ENCODE measurements around the gene CYLC2. TPM values are rescaled to one million over a fixed set of nuclear protein-coding genes. Genes with fewer than 3 reads are reported as not detected.

The CYLC2 gene
- total RNA-seq (2021) (not detected in 2 replicates), Bru-seq, nascent RNA (not detected), BruChase-seq, experiment 1, labeled RNA remaining after a 2-hour chase (not detected), BruChase-seq, experiment 2, labeled RNA remaining after a 6-hour chase (not detected)
- long read RNA-seq, result 0 reads

GRCh38 chr9:102995033-102995432, at the start of gene CYLC2:
TSS of gene CYLC2 (plus strand) at chr9:102995333. CDS start at chr9:102995381, 48 bp downstream.
- H3K27me3 ChIP-seq (ENCODE audit: insufficient read depth, low read depth), result no peaks in the 10 kb centered on the region
- no TSS peak for BruUV-seq (replicated peaks)
- H3K79me2 ChIP-seq (ENCODE audit: low read depth), result no peaks in the 10 kb centered on the region
- no peaks in the 10 kb centered on the region for H3F3A ChIP-seq (ENCODE audit: insufficient read depth, low read depth)
- no peaks in the 10 kb centered on the region for H3K9me2 ChIP-seq (ENCODE audit: insufficient read depth)
- no peaks in the 10 kb centered on the region for H3K9me3 ChIP-seq (ENCODE audit: insufficient read depth, low read depth)
- no peak within 1 kb of the TSS for H2AFZ ChIP-seq
- no peak within 1 kb of the TSS for H3K4me2 ChIP-seq
- no peaks in the 10 kb centered on the region for H3K4me1 ChIP-seq (replicated peaks; ENCODE audit: insufficient read depth)
- ChIA-PET CTCF (no interaction called here), POLR2A (ENCODE audit: unreplicated experiment) (no interaction called here)
- intact Hi-C loops (cut with micrococcal nuclease; ENCODE audit: unreplicated experiment), result no loop called here
- no peaks in the 10 kb centered on the region for H3K36me3 ChIP-seq (ENCODE audit: low read depth)
- no peak within 1 kb of the TSS for H3K27ac ChIP-seq
- TF ChIP-seq CTCF (conservative IDR thresholded peaks at IDR 0.05) (no peak), EZH2 (IDR thresholded peaks at IDR 0.05; ENCODE audit: low read depth) (no peak)
- DNase-seq, result no peak
- no peak within 1 kb of the TSS for H3K4me3 ChIP-seq
- no peaks in the 10 kb centered on the region for H4K20me1 ChIP-seq (ENCODE audit: insufficient read depth)

GRCh38 chr9:102950346-102950745, 44.8 kb upstream of the CYLC2 start:
- intact Hi-C loops (cut with micrococcal nuclease; ENCODE audit: unreplicated experiment), result no loop called here
- no peak overlapping the region for H3K27ac ChIP-seq
- H3K79me2 ChIP-seq (ENCODE audit: low read depth), result no peaks in the 10 kb centered on the region
- no peaks in the 10 kb centered on the region for H3F3A ChIP-seq (ENCODE audit: insufficient read depth, low read depth)
- CTCF ChIA-PET, result no interaction called here
- POLR2A ChIA-PET (ENCODE audit: unreplicated experiment), result no interaction called here
- H3K27me3 ChIP-seq (ENCODE audit: insufficient read depth, low read depth), result no peaks in the 10 kb centered on the region
- no peaks in the 10 kb centered on the region for H4K20me1 ChIP-seq (ENCODE audit: insufficient read depth)
- TF ChIP-seq EZH2 (IDR thresholded peaks at IDR 0.05; ENCODE audit: low read depth), result no peak
- TF ChIP-seq CTCF (conservative IDR thresholded peaks at IDR 0.05), result no peak
- H3K4me3 ChIP-seq, result no peak overlapping the region
- no peaks in the 10 kb centered on the region for H3K36me3 ChIP-seq (ENCODE audit: low read depth)
- no peaks in the 10 kb centered on the region for H3K4me1 ChIP-seq (replicated peaks; ENCODE audit: insufficient read depth)
- no peak for DNase-seq
- no peaks in the 10 kb centered on the region for H3K9me3 ChIP-seq (ENCODE audit: insufficient read depth, low read depth)
- H3K4me2 ChIP-seq, result no peak overlapping the region
- H3K9me2 ChIP-seq (ENCODE audit: insufficient read depth), result no peaks in the 10 kb centered on the region
- no peak overlapping the region for H2AFZ ChIP-seq
- BruUV-seq (replicated peaks), result no TSS peak

GRCh38 chr9:102966999-102967398, 28.1 kb upstream of the CYLC2 start:
- no peak overlapping the region for H3K4me2 ChIP-seq

More at GRCh38 chr9:102966999-102967398, 28.1 kb upstream of the CYLC2 start:
- no peaks in the 10 kb centered on the region for H3K9me3 ChIP-seq (ENCODE audit: insufficient read depth, low read depth)
- CTCF ChIA-PET, result no interaction called here
- BruUV-seq (replicated peaks), result no TSS peak
- H4K20me1 ChIP-seq (ENCODE audit: insufficient read depth), result no peaks in the 10 kb centered on the region
- H3K27me3 ChIP-seq (ENCODE audit: insufficient read depth, low read depth), result no peaks in the 10 kb centered on the region
- H3K4me3 ChIP-seq, result no peak overlapping the region
- H3F3A ChIP-seq (ENCODE audit: insufficient read depth, low read depth), result no peaks in the 10 kb centered on the region
- no peaks in the 10 kb centered on the region for H3K4me1 ChIP-seq (replicated peaks; ENCODE audit: insufficient read depth)
- intact Hi-C loops (cut with micrococcal nuclease; ENCODE audit: unreplicated experiment), result no loop called here
- no peak for TF ChIP-seq CTCF (conservative IDR thresholded peaks at IDR 0.05)
- no peak for TF ChIP-seq EZH2 (IDR thresholded peaks at IDR 0.05; ENCODE audit: low read depth)
- no peaks in the 10 kb centered on the region; the same call in 1 of the 2 replicates for H3K9me2 ChIP-seq (ENCODE audit: insufficient read depth)
- H3K27ac ChIP-seq, result no peak overlapping the region
- H3K36me3 ChIP-seq (ENCODE audit: low read depth), result no peaks in the 10 kb centered on the region
- DNase-seq, result no peak
- H3K79me2 ChIP-seq (ENCODE audit: low read depth), result no peaks in the 10 kb centered on the region
- H2AFZ ChIP-seq, result no peak overlapping the region
- POLR2A ChIA-PET (ENCODE audit: unreplicated experiment), result no interaction called here
